ENCODE data around the gene CBX6.

GRCh38 chr22:38921120-38921519 is 49.1 kb upstream of the CBX6 start:
- TF ChIP-seq CTCF (IDR thresholded peaks at IDR 0.05) (no peak), POLR2A (IDR thresholded peaks at IDR 0.05) (no peak)
